HG03378 (cell line): ENCODE results near the gene DLGAP4.

ENCODE experiments used
- ATAC-seq: cut with Tn5 transposase; IDR thresholded peaks from one replicate; pipeline ENCODE4 v1.9.1; 2021; ENCODE audit warnings: mild to moderate bottlenecking, moderate library complexity; ENCODE audit not compliant: unreplicated experiment

The DLGAP4 gene

GRCh38 chr20:36349384-36350170, 43.4 kb downstream of the DLGAP4 start:
- ATAC-seq = no peak

GRCh38 chr20:36350439-36350838, 44.3 kb downstream of the DLGAP4 start:
- no peak for ATAC-seq

- ATAC-seq = no peak
Observed at GRCh38 chr20:36351937-36352336, 45.8 kb downstream of the DLGAP4 start.

- ATAC-seq = no peak
Observed at GRCh38 chr20:36352843-36353553, 46.9 kb downstream of the DLGAP4 start.

GRCh38 chr20:36353740-36354139, 47.6 kb downstream of the DLGAP4 start:
- ATAC-seq = no peak

- ATAC-seq = no peak
Observed at GRCh38 chr20:36355469-36356171, 49.5 kb downstream of the DLGAP4 start.

- ATAC-seq = no peak
Observed at GRCh38 chr20:36359668-36360406, 53.7 kb downstream of the DLGAP4 start.

GRCh38 chr20:36360429-36360828, 54.3 kb downstream of the DLGAP4 start:
- ATAC-seq = no peak

GRCh38 chr20:36361406-36361805, 55.3 kb downstream of the DLGAP4 start:
- ATAC-seq = no peak

GRCh38 chr20:36362261-36362660, 56.1 kb downstream of the DLGAP4 start:
- ATAC-seq = no peak

- ATAC-seq = no peak
Observed at GRCh38 chr20:36362978-36363713, 57.0 kb downstream of the DLGAP4 start.

GRCh38 chr20:36364506-36364905, 58.4 kb downstream of the DLGAP4 start:
- no peak for ATAC-seq

- ATAC-seq = no peak
Observed at GRCh38 chr20:36366623-36367369, 60.7 kb downstream of the DLGAP4 start.

- no peak for ATAC-seq
Observed at GRCh38 chr20:36367370-36367745, 61.2 kb downstream of the DLGAP4 start.

- no peak for ATAC-seq
Observed at GRCh38 chr20:36367907-36368799, 62.0 kb downstream of the DLGAP4 start.

GRCh38 chr20:36368869-36369268, 62.7 kb downstream of the DLGAP4 start:
- ATAC-seq = no peak

- ATAC-seq = no peak
Observed at GRCh38 chr20:36369739-36370138, 63.6 kb downstream of the DLGAP4 start.

- ATAC-seq = no peak
Observed at GRCh38 chr20:36370991-36371790, 65.1 kb downstream of the DLGAP4 start.
